Osteocyte (in vitro differentiated cells): Measurements from ENCODE around the gene SCN1B. TPM values are rescaled to one million over a fixed set of nuclear protein-coding genes. Genes with fewer than 3 reads are reported as not detected.

Source experiments
- DNase-seq: peaks from one replicate; pipeline ENCODE4 v3.0.0; 2021; ENCODE audit warnings: mixed read lengths; ENCODE audit not compliant: unreplicated experiment; ENCODE audit errors: extremely low spot score
- H3K27ac Mint-ChIP-seq: one replicate; pipeline ENCODE4 v1.8.0; 2021; ENCODE audit warnings: mild to moderate bottlenecking, mixed read lengths; ENCODE audit not compliant: unreplicated experiment
- H3K27me3 Mint-ChIP-seq: one replicate; pipeline ENCODE4 v1.8.0; 2021; ENCODE audit warnings: mixed read lengths; ENCODE audit not compliant: unreplicated experiment
- H3K36me3 Mint-ChIP-seq: one replicate; pipeline ENCODE4 v1.8.0; 2021; ENCODE audit warnings: mixed read lengths; ENCODE audit not compliant: unreplicated experiment
- H3K4me1 Mint-ChIP-seq: one replicate; pipeline ENCODE4 v1.8.0; 2021; ENCODE audit warnings: mixed read lengths; ENCODE audit not compliant: unreplicated experiment
- H3K4me3 Mint-ChIP-seq: one replicate; pipeline ENCODE4 v1.8.0; 2021; ENCODE audit warnings: mild to moderate bottlenecking, moderate library complexity, mixed read lengths; ENCODE audit not compliant: unreplicated experiment
- H3K9me3 Mint-ChIP-seq: one replicate; pipeline ENCODE4 v1.8.0; 2021; ENCODE audit warnings: mixed read lengths; ENCODE audit not compliant: unreplicated experiment
- total RNA-seq: library from RNA; stranded (reverse); gene quantifications from 2 replicates; pipeline ENCODE4 v1.2.1, GENCODE V29; 2021
- TF ChIP-seq, protein P1 (sequence below): fragments of 200-600 bp; sonication (generic); IDR thresholded peaks from 2 replicates; pipeline ENCODE4 v1.5.0; 2021; ENCODE audit warnings: antibody characterized with exemption, mild to moderate bottlenecking, moderate library complexity

SCN1B gene
- total RNA-seq, 1 donor from 2014 or later: 7.3 TPM

DNA sequence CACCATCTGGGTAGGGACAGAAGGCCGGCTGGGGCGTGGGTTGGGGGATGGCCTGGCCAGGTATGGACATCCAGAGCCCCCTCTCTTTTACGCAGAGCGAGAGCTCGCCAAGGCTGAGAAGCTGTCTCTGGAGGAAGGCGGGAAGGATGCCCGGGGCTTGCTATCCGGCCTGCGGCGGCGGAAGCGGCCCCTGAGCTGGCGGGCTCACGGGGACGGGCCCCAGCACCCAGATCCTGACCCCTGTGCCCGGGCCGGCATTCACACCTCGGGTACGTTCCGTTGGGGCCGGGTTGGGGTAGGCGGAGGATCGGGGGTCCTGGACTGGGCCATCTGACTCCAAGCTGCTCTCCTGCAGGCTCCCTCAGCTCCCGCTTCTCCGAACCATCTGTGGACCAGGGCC, 8.7 kb upstream of the SCN1B start:
- H3K9me3 Mint-ChIP-seq: no peaks in the 10 kb centered on the region
- peaks cover 35% of the 10 kb centered on the region for H3K36me3 Mint-ChIP-seq
- H3K27me3 Mint-ChIP-seq: no peaks in the 10 kb centered on the region
- H3K4me3 Mint-ChIP-seq: no peak overlapping the region
- no peaks in the 10 kb centered on the region for H3K4me1 Mint-ChIP-seq
- no peak overlapping the region for H3K27ac Mint-ChIP-seq
- TF ChIP-seq, protein P1, sequence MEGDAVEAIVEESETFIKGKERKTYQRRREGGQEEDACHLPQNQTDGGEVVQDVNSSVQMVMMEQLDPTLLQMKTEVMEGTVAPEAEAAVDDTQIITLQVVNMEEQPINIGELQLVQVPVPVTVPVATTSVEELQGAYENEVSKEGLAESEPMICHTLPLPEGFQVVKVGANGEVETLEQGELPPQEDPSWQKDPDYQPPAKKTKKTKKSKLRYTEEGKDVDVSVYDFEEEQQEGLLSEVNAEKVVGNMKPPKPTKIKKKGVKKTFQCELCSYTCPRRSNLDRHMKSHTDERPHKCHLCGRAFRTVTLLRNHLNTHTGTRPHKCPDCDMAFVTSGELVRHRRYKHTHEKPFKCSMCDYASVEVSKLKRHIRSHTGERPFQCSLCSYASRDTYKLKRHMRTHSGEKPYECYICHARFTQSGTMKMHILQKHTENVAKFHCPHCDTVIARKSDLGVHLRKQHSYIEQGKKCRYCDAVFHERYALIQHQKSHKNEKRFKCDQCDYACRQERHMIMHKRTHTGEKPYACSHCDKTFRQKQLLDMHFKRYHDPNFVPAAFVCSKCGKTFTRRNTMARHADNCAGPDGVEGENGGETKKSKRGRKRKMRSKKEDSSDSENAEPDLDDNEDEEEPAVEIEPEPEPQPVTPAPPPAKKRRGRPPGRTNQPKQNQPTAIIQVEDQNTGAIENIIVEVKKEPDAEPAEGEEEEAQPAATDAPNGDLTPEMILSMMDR: no peak
- no peak for DNase-seq

DNA sequence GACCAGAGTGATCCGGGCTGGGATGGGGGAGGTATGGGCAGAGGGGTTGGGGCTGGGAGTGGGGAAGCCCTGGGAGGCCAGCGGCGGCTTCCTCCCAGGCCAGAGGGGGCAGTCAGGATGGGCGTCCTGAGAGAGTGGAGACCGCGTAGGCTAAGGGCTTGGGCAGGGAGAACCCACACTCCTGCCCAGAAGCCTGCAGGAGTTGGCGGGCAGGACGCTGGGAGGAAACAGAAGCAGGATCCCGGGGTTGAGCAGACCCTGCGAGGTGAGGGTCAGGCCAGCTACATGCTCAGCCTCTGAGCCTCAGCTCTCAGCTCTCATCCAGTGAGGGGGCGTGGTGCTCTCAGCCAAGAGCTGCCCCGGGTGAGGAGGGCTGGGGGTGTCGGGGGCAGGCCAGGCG, 7.8 kb upstream of the SCN1B start:
- TF ChIP-seq, protein P1: no peak
- Mint-ChIP-seq H3K4me3 (no peak overlapping the region), H3K27me3 (no peaks in the 10 kb centered on the region), H3K9me3 (no peaks in the 10 kb centered on the region), H3K27ac (no peak overlapping the region), H3K36me3 (peaks cover 32% of the 10 kb centered on the region), H3K4me1 (no peaks in the 10 kb centered on the region)
- DNase-seq: no peak

DNA sequence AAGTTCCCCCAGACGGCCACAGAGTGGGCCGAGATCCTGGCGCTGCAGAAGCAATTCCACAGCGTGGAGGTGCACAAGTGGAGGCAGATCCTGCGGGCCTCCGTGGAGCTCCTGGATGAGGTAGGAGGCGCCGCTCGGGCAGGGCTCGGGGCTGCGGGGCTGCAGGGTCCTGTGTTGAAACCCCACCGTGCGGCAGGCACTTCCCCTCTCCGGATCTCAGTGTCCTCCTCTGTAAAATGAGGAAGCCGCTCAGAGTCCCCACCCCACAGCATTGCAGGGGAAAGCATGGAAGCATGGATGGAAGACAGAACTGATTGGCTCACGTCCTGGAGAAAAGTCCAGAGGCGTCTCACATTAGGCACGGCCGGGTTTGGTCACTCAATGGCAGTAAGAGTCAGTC, 6.8 kb upstream of the SCN1B start:
- Mint-ChIP-seq H3K4me3 (no peak overlapping the region), H3K4me1 (no peaks in the 10 kb centered on the region), H3K27me3 (no peaks in the 10 kb centered on the region), H3K36me3 (peaks cover 25% of the 10 kb centered on the region), H3K9me3 (no peaks in the 10 kb centered on the region), H3K27ac (no peak overlapping the region)
- TF ChIP-seq, protein P1: no peak
- no peak for DNase-seq

DNA sequence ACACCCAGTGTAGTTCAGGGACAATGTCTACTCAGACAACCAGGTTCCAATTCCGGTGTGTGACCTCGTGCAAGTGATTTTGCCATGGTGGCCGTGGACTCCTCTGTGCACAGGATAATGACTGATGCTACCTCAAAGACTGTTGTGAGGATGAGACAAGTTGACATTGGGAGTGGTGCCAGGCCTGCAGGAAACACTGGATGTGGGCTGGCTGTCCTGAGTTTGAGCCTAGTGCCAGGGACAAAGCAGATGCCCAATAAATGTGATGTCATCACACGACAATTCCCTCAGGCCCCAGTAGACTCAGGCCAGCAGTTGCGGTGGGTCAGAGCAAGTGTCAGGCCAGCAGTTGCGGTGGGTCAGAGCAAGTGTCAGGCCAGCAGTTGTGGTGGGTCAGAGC, 6.2 kb upstream of the SCN1B start:
- Mint-ChIP-seq H3K36me3 (peaks cover 22% of the 10 kb centered on the region), H3K27me3 (no peaks in the 10 kb centered on the region), H3K27ac (no peak overlapping the region), H3K9me3 (no peaks in the 10 kb centered on the region), H3K4me3 (no peak overlapping the region), H3K4me1 (no peaks in the 10 kb centered on the region)
- TF ChIP-seq, protein P1: no peak
- DNase-seq: no peak

DNA sequence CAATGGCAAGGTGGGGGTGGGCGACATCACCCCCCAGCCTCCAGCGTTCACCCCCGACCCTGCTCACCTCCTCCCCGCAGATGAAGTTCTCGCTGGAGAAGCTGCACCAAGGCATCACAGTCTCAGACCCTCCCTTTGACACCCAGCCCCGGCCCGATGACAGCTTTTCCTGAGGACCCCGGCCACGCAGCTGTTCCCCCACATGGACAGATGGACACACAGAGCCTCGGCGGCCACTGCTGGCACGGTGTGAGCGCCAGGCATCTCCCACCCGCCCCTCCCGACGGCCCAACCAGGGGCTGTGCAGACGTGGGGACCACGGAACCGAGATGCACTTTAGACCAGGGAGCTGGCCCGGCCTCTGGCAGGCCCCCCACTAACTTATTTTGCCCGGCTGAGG, 4.3 kb upstream of the SCN1B start:
- H3K36me3 Mint-ChIP-seq: peaks cover 11% of the 10 kb centered on the region
- H3K4me1 Mint-ChIP-seq: peaks cover 6% of the 10 kb centered on the region
- no peak overlapping the region for H3K4me3 Mint-ChIP-seq
- no peaks in the 10 kb centered on the region for H3K27me3 Mint-ChIP-seq
- DNase-seq: no peak
- no peaks in the 10 kb centered on the region for H3K9me3 Mint-ChIP-seq
- no peak overlapping the region for H3K27ac Mint-ChIP-seq
- TF ChIP-seq, protein P1: no peak
